ENCODE data around the gene SPON2.

The SPON2 gene

GRCh38 chr4:1210241-1210841 is 38.0 kb upstream of the SPON2 start:
- Histone ChIP-seq H2AFZ (ENCODE audit: low read length) (no peak overlapping the region), H3K4me2 (ENCODE audit: low read depth, low read length, poor library complexity, severe bottlenecking) (no peak overlapping the region), H3K79me2 (ENCODE audit: insufficient read depth, low read length) (no peaks in the 10 kb centered on the region), H3F3A (ENCODE audit: low read depth) (no peaks in the 10 kb centered on the region), H3K36me3 (ENCODE audit: insufficient read depth, low read length) (peaks cover 41% of the 10 kb centered on the region; the same call in 1 of the 2 replicates), H3K9me2 (replicated peaks; ENCODE audit: low read depth, low read length) (no peaks in the 10 kb centered on the region), H3K27me3 (ENCODE audit: insufficient read depth, low read length, poor library complexity, severe bottlenecking) (no peaks in the 10 kb centered on the region), H3K4me3 (ENCODE audit: low read length, poor library complexity, severe bottlenecking) (no peak overlapping the region), H3K9me3 (ENCODE audit: insufficient read depth, low read depth, low read length) (no peaks in the 10 kb centered on the region), H4K20me1 (ENCODE audit: insufficient read depth, low read length, poor library complexity, severe bottlenecking) (no peaks in the 10 kb centered on the region), H3K9ac (ENCODE audit: low read depth, low read length, poor library complexity, severe bottlenecking) (no peak overlapping the region), H3K4me1 (ENCODE audit: insufficient read depth, low read length, poor library complexity, severe bottlenecking) (no peaks in the 10 kb centered on the region)
- TF ChIP-seq EZH2phosphoT487 (IDR thresholded peaks at IDR 0.05; ENCODE audit: borderline replicate concordance) = no peak
- TF ChIP-seq, protein P1, sequence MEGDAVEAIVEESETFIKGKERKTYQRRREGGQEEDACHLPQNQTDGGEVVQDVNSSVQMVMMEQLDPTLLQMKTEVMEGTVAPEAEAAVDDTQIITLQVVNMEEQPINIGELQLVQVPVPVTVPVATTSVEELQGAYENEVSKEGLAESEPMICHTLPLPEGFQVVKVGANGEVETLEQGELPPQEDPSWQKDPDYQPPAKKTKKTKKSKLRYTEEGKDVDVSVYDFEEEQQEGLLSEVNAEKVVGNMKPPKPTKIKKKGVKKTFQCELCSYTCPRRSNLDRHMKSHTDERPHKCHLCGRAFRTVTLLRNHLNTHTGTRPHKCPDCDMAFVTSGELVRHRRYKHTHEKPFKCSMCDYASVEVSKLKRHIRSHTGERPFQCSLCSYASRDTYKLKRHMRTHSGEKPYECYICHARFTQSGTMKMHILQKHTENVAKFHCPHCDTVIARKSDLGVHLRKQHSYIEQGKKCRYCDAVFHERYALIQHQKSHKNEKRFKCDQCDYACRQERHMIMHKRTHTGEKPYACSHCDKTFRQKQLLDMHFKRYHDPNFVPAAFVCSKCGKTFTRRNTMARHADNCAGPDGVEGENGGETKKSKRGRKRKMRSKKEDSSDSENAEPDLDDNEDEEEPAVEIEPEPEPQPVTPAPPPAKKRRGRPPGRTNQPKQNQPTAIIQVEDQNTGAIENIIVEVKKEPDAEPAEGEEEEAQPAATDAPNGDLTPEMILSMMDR (conservative IDR thresholded peaks at IDR 0.05; ENCODE audit: low read length) = no peak

- no peaks in the 10 kb centered on the region for H3K79me2 ChIP-seq (ENCODE audit: insufficient read depth, low read length)
- H4K20me1 ChIP-seq (ENCODE audit: insufficient read depth, low read length, poor library complexity, severe bottlenecking) = no peaks in the 10 kb centered on the region
- H3K9ac ChIP-seq (ENCODE audit: low read depth, low read length, poor library complexity, severe bottlenecking) = no peak overlapping the region
- H2AFZ ChIP-seq (ENCODE audit: low read length) = no peak overlapping the region
- no peaks in the 10 kb centered on the region for H3K9me2 ChIP-seq (replicated peaks; ENCODE audit: low read depth, low read length)
- H3K9me3 ChIP-seq (ENCODE audit: insufficient read depth, low read depth, low read length) = no peaks in the 10 kb centered on the region
- H3K4me2 ChIP-seq (ENCODE audit: low read depth, low read length, poor library complexity, severe bottlenecking) = no peak overlapping the region
- H3F3A ChIP-seq (ENCODE audit: low read depth) = no peaks in the 10 kb centered on the region
- TF ChIP-seq, protein P1 (conservative IDR thresholded peaks at IDR 0.05; ENCODE audit: low read length) = no peak
- TF ChIP-seq EZH2phosphoT487 (IDR thresholded peaks at IDR 0.05; ENCODE audit: borderline replicate concordance) = no peak
- peaks cover 35% of the 10 kb centered on the region; the same call in 1 of the 2 replicates for H3K36me3 ChIP-seq (ENCODE audit: insufficient read depth, low read length)
- H3K4me1 ChIP-seq (ENCODE audit: insufficient read depth, low read length, poor library complexity, severe bottlenecking) = peaks cover 5% of the 10 kb centered on the region
- no peaks in the 10 kb centered on the region for H3K27me3 ChIP-seq (ENCODE audit: insufficient read depth, low read length, poor library complexity, severe bottlenecking)
- H3K4me3 ChIP-seq (ENCODE audit: low read length, poor library complexity, severe bottlenecking) = no peak overlapping the region
Observed at GRCh38 chr4:1209821-1210220, 37.4 kb upstream of the SPON2 start.

DNA sequence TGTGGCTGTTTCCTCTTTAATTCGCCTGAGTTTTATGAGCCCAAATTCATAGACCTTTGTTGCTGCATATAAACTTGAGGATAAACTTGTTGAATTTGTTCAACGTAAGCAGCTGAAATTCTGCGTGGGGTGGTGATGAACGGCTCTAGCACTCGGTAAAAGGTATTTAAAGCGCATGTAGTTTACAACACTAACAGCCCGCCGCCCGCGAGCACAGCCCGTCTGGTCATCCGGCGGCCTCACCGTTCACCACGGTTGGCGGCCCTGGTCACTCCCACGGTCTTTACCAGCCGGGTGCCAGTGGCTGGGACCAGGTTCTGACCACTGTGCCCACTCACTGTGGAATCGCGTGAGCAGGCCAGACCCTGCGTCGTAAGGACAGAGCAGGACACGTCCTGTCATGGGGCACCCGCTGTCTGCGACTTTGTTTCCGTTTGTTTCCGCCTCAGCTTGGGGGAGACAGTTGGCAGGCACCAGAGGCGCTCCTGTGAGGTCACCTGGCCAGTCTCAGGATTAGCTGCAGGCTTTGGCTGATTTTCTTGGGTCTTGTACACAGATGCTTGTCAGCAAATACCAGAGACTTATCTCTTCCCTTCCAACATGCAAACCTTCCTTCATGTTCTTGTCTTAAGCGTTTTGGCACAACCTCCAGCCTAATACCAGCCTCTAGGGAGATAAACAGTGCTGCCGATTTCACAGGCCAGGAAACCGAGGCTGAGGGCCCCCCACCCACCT is 36.8 kb upstream of the SPON2 start:
- Histone ChIP-seq H3K79me2 (ENCODE audit: insufficient read depth, low read length) (no peaks in the 10 kb centered on the region; the same call in 1 of the 2 replicates), H3K4me2 (ENCODE audit: low read depth, low read length, poor library complexity, severe bottlenecking) (no peak overlapping the region), H3K9ac (ENCODE audit: low read depth, low read length, poor library complexity, severe bottlenecking) (no peak overlapping the region)

More for the DNA sequence above, 36.8 kb upstream of the SPON2 start:
- H3K9me2 ChIP-seq (replicated peaks; ENCODE audit: low read depth, low read length) = no peaks in the 10 kb centered on the region
- no peaks in the 10 kb centered on the region for H3F3A ChIP-seq (ENCODE audit: low read depth)
- peaks cover 29% of the 10 kb centered on the region; the same call in 1 of the 2 replicates for H3K36me3 ChIP-seq (ENCODE audit: insufficient read depth, low read length)
- H3K4me1 ChIP-seq (ENCODE audit: insufficient read depth, low read length, poor library complexity, severe bottlenecking) = peaks cover 11% of the 10 kb centered on the region
- no peaks in the 10 kb centered on the region for H3K9me3 ChIP-seq (ENCODE audit: insufficient read depth, low read depth, low read length)
- TF ChIP-seq, protein P1 (conservative IDR thresholded peaks at IDR 0.05; ENCODE audit: low read length) = no peak
- TF ChIP-seq EZH2phosphoT487 (IDR thresholded peaks at IDR 0.05; ENCODE audit: borderline replicate concordance) = no peak
- H3K27me3 ChIP-seq (ENCODE audit: insufficient read depth, low read length, poor library complexity, severe bottlenecking) = no peaks in the 10 kb centered on the region
- no peak overlapping the region for H2AFZ ChIP-seq (ENCODE audit: low read length)
- H4K20me1 ChIP-seq (ENCODE audit: insufficient read depth, low read length, poor library complexity, severe bottlenecking) = no peaks in the 10 kb centered on the region
- H3K4me3 ChIP-seq (ENCODE audit: low read length, poor library complexity, severe bottlenecking) = no peak overlapping the region
